DND-41 (cell line): ENCODE measurements around the gene ARAP1.
A peak's percentile ranks its signal among the peaks of the same experiment; 100 is the strongest.

Source experiments
- ATAC-seq: fragments of 200-7000 bp; cut with Tn5 transposase; 3 replicates; pipeline ENCODE4 v1.9.1; 2021; ENCODE audit warnings: low read depth; ENCODE audit not compliant: insufficient read depth
- DNase-seq: peaks from one replicate; pipeline ENCODE4 v3.0.0-alpha.2; 2020
- H2AFZ ChIP-seq: 2 replicates; pipeline ENCODE4 v1.6.0; 2012; ENCODE audit warnings: low read depth, low read length
- H3K27ac ChIP-seq: 2 replicates; pipeline ENCODE4 v1.5.1; 2012; ENCODE audit warnings: low read length, inconsistent platforms
- H3K27me3 ChIP-seq: fragments of 200-600 bp; sonication (generic); 2 replicates; pipeline ENCODE4 v1.6.0; 2012; ENCODE audit warnings: low read length, mild to moderate bottlenecking, inconsistent platforms; ENCODE audit not compliant: insufficient read depth, poor library complexity
- H3K36me3 ChIP-seq: 2 replicates; pipeline ENCODE4 v1.5.1; 2012; ENCODE audit warnings: low read length, inconsistent platforms; ENCODE audit not compliant: insufficient read depth
- H3K4me1 ChIP-seq: 2 replicates; pipeline ENCODE4 v1.5.1; 2012; ENCODE audit warnings: mild to moderate bottlenecking, low read length; ENCODE audit not compliant: insufficient read depth
- H3K4me2 ChIP-seq: 2 replicates; pipeline ENCODE4 v1.6.0; 2012; ENCODE audit warnings: mild to moderate bottlenecking, moderate library complexity, low read length, inconsistent platforms; ENCODE audit not compliant: insufficient read depth
- H3K4me3 ChIP-seq, 2 experiments: fragments of 200-600 bp in 1 of 2; shearing (Covaris generic) in 1 of 2; 2 replicates each; pipeline ENCODE4 v1.5.1; 2012 to 2016; ENCODE audit warnings: inconsistent platforms in 2 of 2, low read length in 2 of 2, mild to moderate bottlenecking in 2 of 2, low read depth in 1 of 2, moderate library complexity in 1 of 2
- H3K79me2 ChIP-seq: 2 replicates; pipeline ENCODE4 v1.6.0; 2012; ENCODE audit warnings: low read length, inconsistent platforms; ENCODE audit not compliant: insufficient read depth
- H3K9ac ChIP-seq: 2 replicates; pipeline ENCODE4 v1.6.0; 2012; ENCODE audit warnings: low read depth, mild to moderate bottlenecking, inconsistent platforms, low read length, moderate library complexity
- H3K9me3 ChIP-seq: 2 replicates; pipeline ENCODE4 v1.5.1; 2012; ENCODE audit warnings: low read length, moderate library complexity, mild to moderate bottlenecking, inconsistent platforms; ENCODE audit not compliant: insufficient read depth, severe bottlenecking
- H4K20me1 ChIP-seq: 2 replicates; pipeline ENCODE4 v1.6.0; 2012; ENCODE audit warnings: low read length; ENCODE audit not compliant: insufficient read depth
- EZH2 ChIP-seq: IDR thresholded peaks from 3 replicates; pipeline ENCODE4 v1.6.1; 2012; ENCODE audit warnings: borderline replicate concordance, low read depth, mild to moderate bottlenecking, moderate library complexity, low read length, inconsistent platforms; ENCODE audit not compliant: severe bottlenecking
- TF ChIP-seq, protein P1 (sequence below): IDR thresholded peaks from 2 replicates; pipeline ENCODE4 v1.5.1; 2012; ENCODE audit warnings: borderline replicate concordance, low read length, moderate library complexity, mild to moderate bottlenecking; ENCODE audit not compliant: poor library complexity, severe bottlenecking; ENCODE audit errors: extremely low read depth

Gene ARAP1

DNA sequence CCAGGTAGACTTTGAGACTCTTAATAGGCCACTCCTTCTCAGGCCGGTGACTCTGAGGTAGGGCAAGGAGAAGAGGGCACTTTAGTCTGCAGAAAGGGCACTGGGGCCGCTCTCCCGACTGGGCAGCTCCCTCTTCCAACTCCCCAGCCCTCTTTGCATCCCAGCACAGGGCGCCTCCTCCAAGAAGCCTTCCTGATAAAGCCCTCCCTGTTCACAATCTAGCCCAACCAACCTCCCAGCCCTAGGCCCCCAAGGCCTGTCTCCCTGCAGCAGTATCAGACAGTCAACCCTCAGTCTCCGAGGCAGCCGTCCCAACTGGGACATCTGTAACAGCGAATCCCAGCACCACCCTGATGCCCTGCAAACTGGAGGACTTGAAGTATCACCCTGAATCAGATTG is 63.7 kb downstream of the ARAP1 start:
- H3K9ac ChIP-seq: no peak overlapping the region

DNA sequence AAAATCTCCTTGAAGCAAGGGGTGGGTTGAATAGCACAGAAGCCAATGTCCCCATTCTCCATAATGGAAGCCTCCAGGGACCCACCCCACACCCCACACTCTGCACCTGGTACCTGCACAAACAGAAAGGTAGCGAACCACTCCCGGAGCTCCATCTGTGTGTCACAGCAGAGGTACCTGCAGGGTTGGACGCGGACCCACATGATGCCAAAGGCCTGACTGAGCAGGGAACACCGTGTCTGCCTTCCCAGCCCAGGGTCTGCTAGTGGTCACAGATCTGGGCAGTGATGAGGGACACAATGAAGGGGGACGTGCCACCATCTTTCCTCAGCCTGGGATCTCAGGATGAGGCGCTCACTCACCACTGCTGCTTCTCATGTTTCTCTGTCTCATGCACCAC is 64.9 kb downstream of the ARAP1 start:
- Histone ChIP-seq H3K79me2 (no peaks in the 10 kb centered on the region), H3K36me3 (peaks cover 84% of the 10 kb centered on the region), H3K4me3 (no peak overlapping the region), H4K20me1 (peaks cover 24% of the 10 kb centered on the region), H3K4me2 (no peak overlapping the region), H3K9ac (no peak overlapping the region), H3K27ac (no peak overlapping the region), H3K27me3 (no peaks in the 10 kb centered on the region), H3K9me3 (no peaks in the 10 kb centered on the region), H3K4me1 (no peaks in the 10 kb centered on the region), H2AFZ (no peak overlapping the region)
- no peak for TF ChIP-seq EZH2
- TF ChIP-seq, protein P1, sequence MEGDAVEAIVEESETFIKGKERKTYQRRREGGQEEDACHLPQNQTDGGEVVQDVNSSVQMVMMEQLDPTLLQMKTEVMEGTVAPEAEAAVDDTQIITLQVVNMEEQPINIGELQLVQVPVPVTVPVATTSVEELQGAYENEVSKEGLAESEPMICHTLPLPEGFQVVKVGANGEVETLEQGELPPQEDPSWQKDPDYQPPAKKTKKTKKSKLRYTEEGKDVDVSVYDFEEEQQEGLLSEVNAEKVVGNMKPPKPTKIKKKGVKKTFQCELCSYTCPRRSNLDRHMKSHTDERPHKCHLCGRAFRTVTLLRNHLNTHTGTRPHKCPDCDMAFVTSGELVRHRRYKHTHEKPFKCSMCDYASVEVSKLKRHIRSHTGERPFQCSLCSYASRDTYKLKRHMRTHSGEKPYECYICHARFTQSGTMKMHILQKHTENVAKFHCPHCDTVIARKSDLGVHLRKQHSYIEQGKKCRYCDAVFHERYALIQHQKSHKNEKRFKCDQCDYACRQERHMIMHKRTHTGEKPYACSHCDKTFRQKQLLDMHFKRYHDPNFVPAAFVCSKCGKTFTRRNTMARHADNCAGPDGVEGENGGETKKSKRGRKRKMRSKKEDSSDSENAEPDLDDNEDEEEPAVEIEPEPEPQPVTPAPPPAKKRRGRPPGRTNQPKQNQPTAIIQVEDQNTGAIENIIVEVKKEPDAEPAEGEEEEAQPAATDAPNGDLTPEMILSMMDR: no peak
- no peak for ATAC-seq
- DNase-seq: no peak

More for the DNA sequence above, 63.7 kb downstream of the ARAP1 start:
- Histone ChIP-seq H2AFZ (no peak overlapping the region), H3K4me2 (no peak overlapping the region), H3K27me3 (no peaks in the 10 kb centered on the region), H3K27ac (no peak overlapping the region), H4K20me1 (peaks cover 22% of the 10 kb centered on the region), H3K79me2 (no peaks in the 10 kb centered on the region), H3K9me3 (no peaks in the 10 kb centered on the region), H3K4me1 (no peaks in the 10 kb centered on the region), H3K4me3 (no peak overlapping the region), H3K36me3 (peaks cover 92% of the 10 kb centered on the region)
- DNase-seq: no peak
- no peak for ATAC-seq
- no peak for TF ChIP-seq EZH2

DNA sequence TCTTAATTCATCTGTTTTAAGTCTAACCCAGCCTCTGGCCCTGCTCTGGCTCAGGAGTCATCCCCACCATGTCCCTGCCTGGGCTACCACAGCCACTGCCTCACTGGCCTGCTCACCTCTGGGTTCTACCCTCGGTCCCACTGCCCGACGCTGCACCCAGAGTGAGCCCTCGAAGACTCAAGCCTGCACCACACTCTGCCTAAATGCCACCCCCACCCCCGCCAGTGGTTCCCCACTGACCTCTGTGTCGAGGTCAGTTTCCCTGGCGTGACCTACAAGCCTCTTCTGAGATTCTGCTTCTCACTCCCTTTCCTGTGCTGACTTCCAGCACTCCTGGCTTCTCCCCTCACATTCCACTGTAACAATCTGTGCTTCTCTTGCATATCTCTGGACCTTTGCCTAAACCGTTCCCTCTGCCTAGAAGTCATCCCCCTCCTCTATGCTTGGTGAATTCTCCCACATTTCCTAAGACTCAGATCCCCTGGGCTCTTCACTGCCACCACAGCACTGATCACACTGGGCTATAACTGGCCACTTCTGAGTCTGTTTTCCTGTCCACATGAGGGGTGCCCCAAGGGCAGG is 65.5 kb downstream of the ARAP1 start:
- Histone ChIP-seq H3K4me1 (no peaks in the 10 kb centered on the region), H3K4me2 (no peak overlapping the region), H3K36me3 (peaks cover 78% of the 10 kb centered on the region), H3K4me3 (no peak overlapping the region), H4K20me1 (peaks cover 25% of the 10 kb centered on the region), H3K27me3 (no peaks in the 10 kb centered on the region), H3K27ac (no peak overlapping the region), H3K9me3 (no peaks in the 10 kb centered on the region), H3K79me2 (no peaks in the 10 kb centered on the region), H2AFZ (no peak overlapping the region), H3K9ac (no peak overlapping the region)
- ATAC-seq (no peak), DNase-seq (no peak)
- TF ChIP-seq, protein P1: no peak
- TF ChIP-seq EZH2: no peak

DNA sequence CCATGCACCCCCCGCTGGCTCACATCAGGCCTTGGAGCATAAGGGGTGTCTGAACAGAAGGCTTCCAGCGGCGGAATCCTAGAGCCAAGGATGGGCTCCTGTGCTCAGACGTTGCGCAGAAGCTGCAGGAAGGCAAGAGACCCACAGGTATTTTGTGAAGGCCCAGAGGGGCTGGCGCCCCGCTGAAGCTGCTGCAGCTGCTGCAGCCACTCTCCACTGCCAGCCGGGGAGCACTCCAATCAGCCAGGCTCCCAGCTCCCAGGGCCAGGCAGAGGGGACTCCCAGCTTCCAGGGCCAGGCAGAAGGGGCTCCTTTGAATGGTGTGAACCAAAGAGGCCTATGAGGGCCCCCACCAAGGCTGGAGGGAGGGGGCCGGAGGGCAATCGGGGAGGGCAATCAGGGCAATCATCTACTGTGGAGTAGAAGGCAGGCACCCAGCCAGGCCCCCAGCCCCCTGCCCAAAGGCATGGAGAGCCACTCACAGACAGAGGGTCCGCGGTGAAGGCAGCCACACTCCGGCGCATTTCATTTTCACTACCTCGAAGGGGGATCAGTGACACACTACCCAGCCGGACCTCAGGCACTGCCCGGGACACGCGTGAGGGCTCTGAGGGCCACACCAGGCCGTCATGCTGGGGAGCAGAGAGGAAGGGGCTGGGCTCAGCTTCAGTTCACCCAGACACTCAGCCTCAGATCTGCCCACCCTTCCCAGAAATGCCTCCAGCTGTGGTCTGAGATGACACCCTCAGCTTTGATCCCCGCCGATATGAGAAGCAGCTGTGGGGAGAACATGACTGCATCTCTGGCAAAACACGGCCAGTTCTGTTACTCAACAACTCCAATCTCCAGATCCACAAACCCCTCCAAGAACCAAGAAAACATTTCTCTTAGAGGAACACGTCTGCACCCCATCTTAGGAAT is 66.4 kb downstream of the ARAP1 start:
- no peaks in the 10 kb centered on the region for H3K27me3 ChIP-seq
- no peak overlapping the region for H3K4me3 ChIP-seq
- TF ChIP-seq, protein P1: no peak
- no peak for TF ChIP-seq EZH2
- H3K9ac ChIP-seq: no peak overlapping the region
- DNase-seq (peak; percentile 41), ATAC-seq (peak; percentile 31; the same call in 2 of the 3 replicates)
- H3K4me2 ChIP-seq: no peak overlapping the region
- H3K36me3 ChIP-seq: peaks cover 73% of the 10 kb centered on the region
- H3K27ac ChIP-seq: no peak overlapping the region
- H2AFZ ChIP-seq: no peak overlapping the region
- no peaks in the 10 kb centered on the region for H3K79me2 ChIP-seq
- peaks cover 32% of the 10 kb centered on the region for H4K20me1 ChIP-seq
- H3K4me1 ChIP-seq: no peaks in the 10 kb centered on the region
- H3K9me3 ChIP-seq: no peaks in the 10 kb centered on the region
